Natural killer cell (primary cell): Measurements from ENCODE around the gene TAAR2. TPM values are rescaled to one million over a fixed set of nuclear protein-coding genes. Genes with fewer than 3 reads are reported as not detected.

ENCODE experiments used
- ATAC-seq, 3 donors: fragments of 150-1000 bp in 2 of 3; fragments of 200-7000 bp in 1 of 3; cut with Tn5 transposase; 1 replicate in 1 of 3; 2 replicates in 2 of 3; pipeline ENCODE4 v1.10.0; 2021; ENCODE audit warnings: mild to moderate bottlenecking in 2 of 3, moderate library complexity in 2 of 3
- DNase-seq, 2 donors: peaks; one replicate each; pipeline versions ENCODE4 v3.0.0 to v3.0.0-alpha.2; 2013 to 2021; ENCODE audit warnings: mixed read lengths in 1 of 2
- H3K27ac ChIP-seq: one replicate; pipeline ENCODE4 v1.5.1; 2013; ENCODE audit warnings: mild to moderate bottlenecking, low read length
- H3K27me3 ChIP-seq: one replicate; pipeline ENCODE4 v1.6.1; 2013; ENCODE audit warnings: low read length; ENCODE audit not compliant: control insufficient read depth, insufficient read depth
- H3K36me3 ChIP-seq: one replicate; pipeline ENCODE4 v1.6.1; 2013; ENCODE audit warnings: low read length; ENCODE audit not compliant: control insufficient read depth, insufficient read depth
- H3K4me1 ChIP-seq: one replicate; pipeline ENCODE4 v1.6.1; 2013; ENCODE audit warnings: low read length; ENCODE audit not compliant: control insufficient read depth, insufficient read depth
- H3K4me3 ChIP-seq: one replicate; pipeline ENCODE4 v1.5.1; 2013; ENCODE audit warnings: low read length
- H3K9me3 ChIP-seq: one replicate; pipeline ENCODE4 v1.6.1; 2013; ENCODE audit warnings: low read length; ENCODE audit not compliant: control insufficient read depth, insufficient read depth
- H3K27ac Mint-ChIP-seq, 2 donors: one replicate each; pipeline ENCODE4 v1.8.0; 2022; ENCODE audit warnings: mild to moderate bottlenecking in 2 of 2, mixed read lengths in 2 of 2, moderate library complexity in 1 of 2
- H3K27me3 Mint-ChIP-seq, 2 donors: one replicate each; pipeline ENCODE4 v1.8.0; 2022; ENCODE audit warnings: low read depth in 2 of 2, mixed read lengths in 2 of 2
- H3K36me3 Mint-ChIP-seq: one replicate; pipeline ENCODE4 v1.8.0; 2022; ENCODE audit warnings: mixed read lengths
- H3K4me1 Mint-ChIP-seq, 2 donors: one replicate each; pipeline ENCODE4 v1.8.0; 2022; ENCODE audit warnings: mixed read lengths in 2 of 2
- H3K4me3 Mint-ChIP-seq: one replicate; pipeline ENCODE4 v1.8.0; 2022; ENCODE audit warnings: mild to moderate bottlenecking, moderate library complexity, mixed read lengths
- H3K9me3 Mint-ChIP-seq, 2 donors: one replicate each; pipeline ENCODE4 v1.8.0; 2022; ENCODE audit warnings: mixed read lengths in 2 of 2
- WGBS: methylation state at CpG from one replicate; pipeline ENCODE4 v1.1.7; 2013; ENCODE audit warnings: missing lambda C conversion rate; ENCODE audit not compliant: insufficient coverage; 5-methylcytosine and 5-hydroxymethylcytosine counted together
- intact Hi-C: fragments of 100-400 bp; cut with micrococcal nuclease; formaldehyde crosslinking; loops from one replicate; pipeline ENCODE4 v1.14.2; 2022
- total RNA-seq, 4 donors: library from RNA; stranded (reverse); fragments of 120-200 nt in 1 of 4; gene quantifications; one replicate each; pipeline versions ENCODE4 v1.2.3 to v1.2.4, GENCODE V29; 2013 to 2022
- TF ChIP-seq, protein P1 (sequence below): fragments of 200-600 bp; IDR thresholded peaks from one replicate; pipeline ENCODE4 v1.8.0; 2022; ENCODE audit warnings: antibody characterized with exemption

TAAR2 gene
- total RNA-seq, 3 donors from 2014 or later (not counting 1 experiment from before 2014, with no cell fraction given), result not detected

DNA sequence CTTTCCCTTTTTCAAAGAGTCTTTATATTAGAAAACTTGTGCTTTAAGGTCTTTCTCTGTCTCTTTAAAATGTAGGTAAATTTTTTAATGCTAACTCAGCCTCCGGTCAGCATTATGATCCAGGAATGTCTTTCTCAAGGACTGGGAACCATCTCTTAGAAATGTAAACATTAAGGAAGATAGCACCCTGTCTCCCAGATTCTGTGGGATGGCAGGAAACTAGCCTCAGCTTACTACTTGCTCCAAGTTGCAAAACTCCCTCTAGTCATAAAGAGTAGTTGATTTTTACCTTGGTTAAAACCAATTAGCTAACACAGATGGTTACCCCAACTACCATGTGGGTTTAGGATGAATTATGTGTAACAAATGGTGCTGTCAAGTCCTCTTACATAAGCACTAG is 39.6 kb upstream of the TAAR2 start:
- no peaks in the 10 kb centered on the region for H3K27me3 Mint-ChIP-seq
- ATAC-seq (no peak), DNase-seq (no peak)
- H3K27ac ChIP-seq, result no peak overlapping the region
- 88% methylated on average over 1 of the region's 1 CpG for WGBS
- H3K9me3 Mint-ChIP-seq, result no peaks in the 10 kb centered on the region
- no peaks in the 10 kb centered on the region for H3K4me1 ChIP-seq
- H3K27me3 ChIP-seq, result no peaks in the 10 kb centered on the region
- H3K4me1 Mint-ChIP-seq, result no peaks in the 10 kb centered on the region
- H3K27ac Mint-ChIP-seq, result no peak overlapping the region
- no peaks in the 10 kb centered on the region for H3K36me3 Mint-ChIP-seq
- H3K4me3 Mint-ChIP-seq, result no peak overlapping the region
- intact Hi-C loops, result loop anchor here (10.0 kb wide), 1 partner anchor 131 kb away; the partner anchor contains the start of gene SLC18B1
- H3K36me3 ChIP-seq, result no peaks in the 10 kb centered on the region
- TF ChIP-seq, protein P1, sequence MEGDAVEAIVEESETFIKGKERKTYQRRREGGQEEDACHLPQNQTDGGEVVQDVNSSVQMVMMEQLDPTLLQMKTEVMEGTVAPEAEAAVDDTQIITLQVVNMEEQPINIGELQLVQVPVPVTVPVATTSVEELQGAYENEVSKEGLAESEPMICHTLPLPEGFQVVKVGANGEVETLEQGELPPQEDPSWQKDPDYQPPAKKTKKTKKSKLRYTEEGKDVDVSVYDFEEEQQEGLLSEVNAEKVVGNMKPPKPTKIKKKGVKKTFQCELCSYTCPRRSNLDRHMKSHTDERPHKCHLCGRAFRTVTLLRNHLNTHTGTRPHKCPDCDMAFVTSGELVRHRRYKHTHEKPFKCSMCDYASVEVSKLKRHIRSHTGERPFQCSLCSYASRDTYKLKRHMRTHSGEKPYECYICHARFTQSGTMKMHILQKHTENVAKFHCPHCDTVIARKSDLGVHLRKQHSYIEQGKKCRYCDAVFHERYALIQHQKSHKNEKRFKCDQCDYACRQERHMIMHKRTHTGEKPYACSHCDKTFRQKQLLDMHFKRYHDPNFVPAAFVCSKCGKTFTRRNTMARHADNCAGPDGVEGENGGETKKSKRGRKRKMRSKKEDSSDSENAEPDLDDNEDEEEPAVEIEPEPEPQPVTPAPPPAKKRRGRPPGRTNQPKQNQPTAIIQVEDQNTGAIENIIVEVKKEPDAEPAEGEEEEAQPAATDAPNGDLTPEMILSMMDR, result no peak
- no peak overlapping the region for H3K4me3 ChIP-seq
- H3K9me3 ChIP-seq, result no peaks in the 10 kb centered on the region

DNA sequence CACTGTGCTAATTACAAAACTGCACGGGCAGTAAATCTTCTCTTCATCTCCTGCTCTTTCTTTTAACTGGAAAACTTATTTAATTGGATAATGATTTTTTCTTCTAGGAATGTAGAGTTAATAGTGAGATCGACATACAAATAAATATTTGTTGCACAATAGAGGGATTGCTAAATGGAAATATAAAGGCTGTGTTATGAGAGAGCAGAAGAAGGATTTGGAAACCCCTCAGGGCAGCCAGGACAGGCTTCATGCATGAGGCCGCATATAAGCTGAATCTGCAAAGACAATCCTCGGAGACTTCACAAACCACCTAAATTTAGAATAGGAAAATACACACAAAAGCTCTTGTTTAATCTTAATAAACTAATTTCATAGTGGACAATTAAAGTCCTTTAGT is 37.8 kb upstream of the TAAR2 start:
- H3K27ac Mint-ChIP-seq, result no peak overlapping the region
- WGBS, result 80% methylated on average over 1 of the region's 4 CpGs
- no peak overlapping the region for H3K4me3 Mint-ChIP-seq
- Histone ChIP-seq H3K4me1 (no peaks in the 10 kb centered on the region), H3K27ac (no peak overlapping the region), H3K36me3 (no peaks in the 10 kb centered on the region), H3K4me3 (no peak overlapping the region), H3K27me3 (no peaks in the 10 kb centered on the region), H3K9me3 (no peaks in the 10 kb centered on the region)
- ATAC-seq (no peak), DNase-seq (no peak)
- H3K27me3 Mint-ChIP-seq, result no peaks in the 10 kb centered on the region
- no peaks in the 10 kb centered on the region for H3K4me1 Mint-ChIP-seq
- no peaks in the 10 kb centered on the region for H3K9me3 Mint-ChIP-seq
- intact Hi-C loops, result loop anchor here (10.0 kb wide), 1 partner anchor 133 kb away; the partner anchor contains the start of gene SLC18B1
- TF ChIP-seq, protein P1, result no peak
- no peaks in the 10 kb centered on the region for H3K36me3 Mint-ChIP-seq

DNA sequence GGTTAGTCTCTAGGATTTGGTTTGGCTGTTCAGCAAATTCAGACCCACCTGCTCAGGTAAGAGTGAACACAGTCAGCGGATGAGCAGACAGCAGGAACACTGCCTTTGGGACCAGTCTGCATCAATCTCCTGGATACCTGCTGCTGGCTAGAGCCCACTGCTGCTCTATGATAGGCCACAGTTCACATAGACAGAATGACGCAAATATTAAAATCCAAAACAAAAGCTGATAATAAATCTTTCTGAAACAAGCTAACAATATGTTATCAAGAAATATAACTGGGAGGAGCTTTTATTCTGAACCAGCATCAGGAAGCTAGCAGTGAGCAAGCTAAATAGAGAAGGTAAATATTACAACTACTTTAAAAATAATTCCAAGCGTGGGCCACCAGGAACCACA is 35.0 kb upstream of the TAAR2 start, which contains the start of gene TAAR1:
TSS of gene TAAR1 (minus strand) at position 101 of the 400 bp plus-strand sequence. CDS start 13,179 bp downstream, outside the sequence.
- DNase-seq (no peak), ATAC-seq (no peak)
- Mint-ChIP-seq H3K4me3 (no peak within 1 kb of the TSS), H3K4me1 (no peaks in the 10 kb centered on the region), H3K27ac (no peak within 1 kb of the TSS), H3K36me3 (no peaks in the 10 kb centered on the region), H3K27me3 (peaks cover 0 to 7% of the 10 kb centered on the region in 2 donors), H3K9me3 (no peaks in the 10 kb centered on the region)
- no peak within 1 kb of the TSS for H3K4me3 ChIP-seq
- no peaks in the 10 kb centered on the region for H3K27me3 ChIP-seq
- H3K4me1 ChIP-seq, result no peaks in the 10 kb centered on the region
- TF ChIP-seq, protein P1, result no peak
- H3K9me3 ChIP-seq, result no peaks in the 10 kb centered on the region
- no peak within 1 kb of the TSS for H3K27ac ChIP-seq
- intact Hi-C loops, result no loop called here
- WGBS, result 97% methylated on average over 1 of the region's 3 CpGs
- H3K36me3 ChIP-seq, result no peaks in the 10 kb centered on the region

DNA sequence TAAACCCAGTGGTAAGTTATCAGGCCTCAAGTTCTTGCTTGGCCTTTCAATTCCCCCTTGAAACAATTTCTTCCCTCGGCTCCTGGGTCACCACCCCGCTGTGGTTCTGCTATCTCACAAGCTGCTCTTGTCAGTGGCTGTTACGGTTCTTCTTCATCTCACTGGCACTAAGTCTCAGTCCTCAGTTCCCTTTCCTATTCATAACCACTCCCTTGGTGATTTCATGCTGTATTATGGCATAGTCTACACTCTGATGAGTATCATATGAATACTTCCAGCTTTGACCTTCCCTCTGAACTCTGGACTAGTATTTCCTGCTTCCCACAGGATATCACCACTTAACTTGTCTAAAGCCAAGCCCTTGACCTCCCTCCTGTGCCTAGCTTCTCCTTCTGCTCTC is 27.0 kb upstream of the TAAR2 start:
- DNase-seq (no peak), ATAC-seq (no peak)
- H3K9me3 ChIP-seq, result no peaks in the 10 kb centered on the region
- WGBS, result 77% methylated on average over 3 of the region's 3 CpGs
- no peak overlapping the region for H3K27ac ChIP-seq
- TF ChIP-seq, protein P1, result no peak
- peaks cover 2% of the 10 kb centered on the region for H3K4me1 ChIP-seq
- no peaks in the 10 kb centered on the region for H3K27me3 ChIP-seq
- no peak overlapping the region for H3K4me3 Mint-ChIP-seq
- no peaks in the 10 kb centered on the region for H3K9me3 Mint-ChIP-seq
- intact Hi-C loops, result no loop called here
- H3K27ac Mint-ChIP-seq, result no peak overlapping the region
- H3K36me3 ChIP-seq, result no peaks in the 10 kb centered on the region
- peaks cover 0 to 7% of the 10 kb centered on the region in 2 donors for H3K27me3 Mint-ChIP-seq
- peaks cover 6 to 9% of the 10 kb centered on the region in 2 donors for H3K4me1 Mint-ChIP-seq
- H3K36me3 Mint-ChIP-seq, result no peaks in the 10 kb centered on the region
- no peak overlapping the region for H3K4me3 ChIP-seq
